ENCODE results near the gene EYS. TPM values are rescaled to one million over a fixed set of nuclear protein-coding genes. Genes with fewer than 3 reads are reported as not detected.

EYS gene
- total RNA-seq, 6 experiments from 2014 or later, result 0.18 TPM; not detected in 5

DNA sequence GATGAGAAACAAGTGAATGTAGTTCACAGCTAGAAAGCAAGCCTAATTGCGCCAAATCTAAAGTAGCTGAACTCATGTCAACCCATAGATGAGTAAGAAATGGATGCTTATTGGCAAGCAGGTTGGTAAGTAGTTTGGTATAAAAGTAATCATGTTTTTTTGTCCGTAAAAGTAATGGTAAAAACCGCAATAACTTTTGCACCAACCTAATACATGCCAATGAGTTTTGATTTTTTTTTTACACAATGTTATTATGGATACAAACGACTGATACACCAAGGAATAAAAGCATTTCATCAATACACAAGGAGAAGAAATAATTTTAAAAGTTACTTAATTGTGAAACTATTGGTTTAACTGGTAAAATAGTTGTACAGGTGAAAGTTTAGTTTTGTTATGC, 977.5 kb downstream of the EYS start:
- TF ChIP-seq, protein P1, sequence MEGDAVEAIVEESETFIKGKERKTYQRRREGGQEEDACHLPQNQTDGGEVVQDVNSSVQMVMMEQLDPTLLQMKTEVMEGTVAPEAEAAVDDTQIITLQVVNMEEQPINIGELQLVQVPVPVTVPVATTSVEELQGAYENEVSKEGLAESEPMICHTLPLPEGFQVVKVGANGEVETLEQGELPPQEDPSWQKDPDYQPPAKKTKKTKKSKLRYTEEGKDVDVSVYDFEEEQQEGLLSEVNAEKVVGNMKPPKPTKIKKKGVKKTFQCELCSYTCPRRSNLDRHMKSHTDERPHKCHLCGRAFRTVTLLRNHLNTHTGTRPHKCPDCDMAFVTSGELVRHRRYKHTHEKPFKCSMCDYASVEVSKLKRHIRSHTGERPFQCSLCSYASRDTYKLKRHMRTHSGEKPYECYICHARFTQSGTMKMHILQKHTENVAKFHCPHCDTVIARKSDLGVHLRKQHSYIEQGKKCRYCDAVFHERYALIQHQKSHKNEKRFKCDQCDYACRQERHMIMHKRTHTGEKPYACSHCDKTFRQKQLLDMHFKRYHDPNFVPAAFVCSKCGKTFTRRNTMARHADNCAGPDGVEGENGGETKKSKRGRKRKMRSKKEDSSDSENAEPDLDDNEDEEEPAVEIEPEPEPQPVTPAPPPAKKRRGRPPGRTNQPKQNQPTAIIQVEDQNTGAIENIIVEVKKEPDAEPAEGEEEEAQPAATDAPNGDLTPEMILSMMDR (IDR thresholded peaks at IDR 0.05), result no peak
- Mint-ChIP-seq H3K27me3 (ENCODE audit: insufficient read depth) (no peaks in the 10 kb centered on the region), H3K27ac (no peak overlapping the region), H3K36me3 (ENCODE audit: low read depth) (no peaks in the 10 kb centered on the region), H3K4me3 (no peak overlapping the region), H3K9me3 (peaks cover 18% of the 10 kb centered on the region), H3K4me1 (ENCODE audit: low read depth) (no peaks in the 10 kb centered on the region)
- DNase-seq, result no peak

DNA sequence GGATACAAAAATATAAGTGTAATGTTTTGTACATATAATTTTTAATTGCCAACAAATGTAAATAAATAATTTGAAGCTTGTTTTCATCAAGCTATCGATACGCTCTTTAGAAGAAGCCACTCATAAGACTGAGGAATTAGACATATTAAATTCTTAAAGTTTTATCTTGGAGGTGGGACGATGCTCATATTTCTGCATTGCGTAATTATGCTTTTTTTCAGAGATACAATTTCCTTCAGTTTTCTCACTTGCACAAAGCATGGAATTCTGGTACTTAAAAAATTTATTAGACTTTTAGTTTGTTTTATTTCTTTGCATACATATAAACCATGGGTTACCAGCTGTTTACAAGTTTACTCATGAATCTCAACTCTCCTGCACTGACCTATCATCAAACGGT, 980.0 kb downstream of the EYS start:
- H3K9me3 Mint-ChIP-seq, result peaks cover 25% of the 10 kb centered on the region
- H3K4me1 Mint-ChIP-seq (ENCODE audit: low read depth), result no peaks in the 10 kb centered on the region
- H3K27ac Mint-ChIP-seq, result no peak overlapping the region

DNA sequence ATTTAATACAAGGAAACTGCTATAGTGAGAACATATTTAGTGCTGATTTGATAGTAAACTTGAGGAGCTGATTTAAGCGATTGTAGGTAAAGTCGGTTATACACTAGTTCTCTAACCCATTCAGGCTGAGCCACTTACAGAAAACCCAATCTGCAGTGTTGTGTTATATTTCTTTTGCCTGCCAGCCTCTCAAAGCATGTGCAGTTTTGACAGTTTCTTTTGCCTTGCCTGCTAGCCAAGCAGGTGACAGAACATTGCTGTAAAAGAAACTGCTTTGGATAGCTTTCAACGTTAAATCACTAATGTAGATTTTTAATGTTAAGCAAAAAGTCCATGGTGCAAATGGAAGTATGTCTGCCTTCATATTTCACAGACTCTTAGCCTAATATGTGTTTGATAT, 982.9 kb downstream of the EYS start:
- no peak overlapping the region for H3K27ac Mint-ChIP-seq
- H3K27me3 Mint-ChIP-seq (ENCODE audit: insufficient read depth), result no peaks in the 10 kb centered on the region
- no peak for DNase-seq

More for the DNA sequence above, 980.0 kb downstream of the EYS start:
- no peak overlapping the region for H3K4me3 Mint-ChIP-seq
- DNase-seq, result no peak
- H3K27me3 Mint-ChIP-seq (ENCODE audit: insufficient read depth), result no peaks in the 10 kb centered on the region
- H3K36me3 Mint-ChIP-seq (ENCODE audit: low read depth), result no peaks in the 10 kb centered on the region
- TF ChIP-seq, protein P1 (IDR thresholded peaks at IDR 0.05), result no peak

DNA sequence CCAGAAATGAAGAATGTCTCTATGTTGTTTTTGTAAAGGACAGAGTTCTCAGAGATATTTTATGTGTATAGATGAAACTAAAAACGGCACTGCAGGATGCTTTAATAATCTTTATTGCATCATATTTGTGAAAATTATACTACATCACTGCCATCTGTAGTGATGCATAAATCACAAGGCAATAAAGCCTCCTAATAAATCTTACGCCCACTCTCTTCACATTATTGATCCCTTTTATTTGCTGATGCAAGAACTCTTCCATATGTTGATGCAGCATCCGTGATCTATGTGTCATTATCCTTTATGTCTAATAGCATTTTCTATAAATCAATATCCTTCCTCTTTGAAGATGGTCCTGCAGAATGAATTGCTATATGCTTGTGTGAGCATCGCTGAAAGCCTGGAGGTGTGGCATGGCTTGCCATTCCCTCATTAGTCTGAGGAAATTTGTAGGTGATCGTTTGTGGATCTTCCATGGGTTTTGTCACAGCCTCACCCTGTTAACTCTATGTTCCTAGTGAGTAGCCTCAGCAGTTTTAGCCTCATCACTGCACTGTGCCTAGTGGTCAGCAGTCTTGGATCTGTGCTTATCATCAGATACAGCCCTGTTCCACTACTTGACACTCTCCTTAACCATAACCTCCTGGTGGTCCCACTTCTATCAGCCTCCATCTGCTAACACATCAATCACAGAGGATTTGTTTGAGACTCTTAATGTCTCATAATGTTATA, 983.5 kb downstream of the EYS start:
- no peaks in the 10 kb centered on the region for H3K36me3 Mint-ChIP-seq (ENCODE audit: low read depth)
- H3K27me3 Mint-ChIP-seq (ENCODE audit: insufficient read depth), result no peaks in the 10 kb centered on the region
- no peak for DNase-seq
- no peak overlapping the region for H3K4me3 Mint-ChIP-seq
- H3K27ac Mint-ChIP-seq, result no peak overlapping the region
- no peaks in the 10 kb centered on the region for H3K4me1 Mint-ChIP-seq (ENCODE audit: low read depth)
- H3K9me3 Mint-ChIP-seq, result peaks cover 28% of the 10 kb centered on the region
- TF ChIP-seq, protein P1 (IDR thresholded peaks at IDR 0.05), result no peak

More for the DNA sequence above, 982.9 kb downstream of the EYS start:
- TF ChIP-seq, protein P1 (IDR thresholded peaks at IDR 0.05), result no peak
- H3K4me3 Mint-ChIP-seq, result no peak overlapping the region
- no peaks in the 10 kb centered on the region for H3K36me3 Mint-ChIP-seq (ENCODE audit: low read depth)
- peaks cover 24% of the 10 kb centered on the region for H3K9me3 Mint-ChIP-seq
- no peaks in the 10 kb centered on the region for H3K4me1 Mint-ChIP-seq (ENCODE audit: low read depth)

DNA sequence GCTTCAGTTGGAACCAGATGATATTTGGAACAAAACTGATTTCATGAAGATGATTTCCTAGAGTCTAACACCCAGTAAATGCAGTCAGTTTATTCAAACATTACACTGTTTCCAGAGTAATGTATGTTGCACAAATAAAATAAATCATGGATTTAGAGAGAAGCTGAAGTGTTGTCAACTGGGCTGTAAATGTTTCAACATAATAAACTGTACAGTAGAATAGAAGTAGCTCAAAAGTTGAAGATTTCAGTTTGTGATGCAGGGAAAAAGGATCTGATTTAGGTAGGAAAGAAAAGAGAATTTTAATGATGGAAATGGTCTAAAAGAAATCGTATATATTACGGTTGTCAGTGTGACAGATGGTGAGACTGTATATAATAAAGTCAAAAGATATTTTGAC, 985.2 kb downstream of the EYS start:
- Mint-ChIP-seq H3K27me3 (ENCODE audit: insufficient read depth) (no peaks in the 10 kb centered on the region), H3K4me1 (ENCODE audit: low read depth) (no peaks in the 10 kb centered on the region), H3K36me3 (ENCODE audit: low read depth) (no peaks in the 10 kb centered on the region), H3K4me3 (no peak overlapping the region), H3K27ac (no peak overlapping the region), H3K9me3 (peaks cover 25% of the 10 kb centered on the region)
- TF ChIP-seq, protein P1 (IDR thresholded peaks at IDR 0.05), result no peak
- DNase-seq, result no peak

All from HFFc6 (cell line).